ENCODE measurements around the gene GAL.

GRCh38 chr11:68665436-68665835 is 18.9 kb upstream of the GAL start:
- TF ChIP-seq, protein P1, sequence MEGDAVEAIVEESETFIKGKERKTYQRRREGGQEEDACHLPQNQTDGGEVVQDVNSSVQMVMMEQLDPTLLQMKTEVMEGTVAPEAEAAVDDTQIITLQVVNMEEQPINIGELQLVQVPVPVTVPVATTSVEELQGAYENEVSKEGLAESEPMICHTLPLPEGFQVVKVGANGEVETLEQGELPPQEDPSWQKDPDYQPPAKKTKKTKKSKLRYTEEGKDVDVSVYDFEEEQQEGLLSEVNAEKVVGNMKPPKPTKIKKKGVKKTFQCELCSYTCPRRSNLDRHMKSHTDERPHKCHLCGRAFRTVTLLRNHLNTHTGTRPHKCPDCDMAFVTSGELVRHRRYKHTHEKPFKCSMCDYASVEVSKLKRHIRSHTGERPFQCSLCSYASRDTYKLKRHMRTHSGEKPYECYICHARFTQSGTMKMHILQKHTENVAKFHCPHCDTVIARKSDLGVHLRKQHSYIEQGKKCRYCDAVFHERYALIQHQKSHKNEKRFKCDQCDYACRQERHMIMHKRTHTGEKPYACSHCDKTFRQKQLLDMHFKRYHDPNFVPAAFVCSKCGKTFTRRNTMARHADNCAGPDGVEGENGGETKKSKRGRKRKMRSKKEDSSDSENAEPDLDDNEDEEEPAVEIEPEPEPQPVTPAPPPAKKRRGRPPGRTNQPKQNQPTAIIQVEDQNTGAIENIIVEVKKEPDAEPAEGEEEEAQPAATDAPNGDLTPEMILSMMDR (IDR thresholded peaks at IDR 0.05; ENCODE audit: low read depth, low read length, poor library complexity, severe bottlenecking), result no peak
- TF ChIP-seq EZH2phosphoT487 (IDR thresholded peaks at IDR 0.05; ENCODE audit: borderline replicate concordance, low read length), result no peak
